Peyer's patch (tissue), 4 donors: ENCODE measurements around the gene P2RY12.

Experiments
- CTCF ChIP-seq, 6 experiments: fragments of 450-650 bp in 4 of 6; fragments of 200-600 bp in 2 of 6; sonication (generic) in 1 of 6; IDR thresholded peaks; one replicate each; pipeline ENCODE4 v1.5.1; 2017 to 2019; ENCODE audit warnings: antibody characterized with exemption in 6 of 6, mild to moderate bottlenecking in 3 of 6, moderate library complexity in 1 of 6
- POLR2A ChIP-seq, 2 donors: fragments of 450-650 bp; IDR thresholded peaks; one replicate each; pipeline ENCODE4 v1.5.1; 2017; ENCODE audit warnings: antibody characterized with exemption in 2 of 2, mild to moderate bottlenecking in 2 of 2, moderate library complexity in 2 of 2

- TF ChIP-seq CTCF (IDR thresholded peaks at IDR 0.05) (no peak), POLR2A (IDR thresholded peaks at IDR 0.05) (no peak)
These were observed 1.4 kb downstream of the P2RY12 start for GRCh38 chr3:151383111-151383510.
